Activated CD8-positive, alpha-beta memory T cell treated with anti-CD3 and anti-CD28 coated beads for 48 hours (primary cell): ENCODE measurements around the gene OTOA.
"Not testable (repeated sequence)": the region's sequence is repeated elsewhere in the genome, so short reads cannot be mapped to it uniquely, and the experiment has no call there.

Source experiments
- DNase-seq, 3 experiments: peaks; one replicate each; pipeline ENCODE4 v3.0.0-alpha.2; 2020; ENCODE audit warnings: low read depth in 2 of 3, low spot score in 2 of 3

OTOA gene

DNA sequence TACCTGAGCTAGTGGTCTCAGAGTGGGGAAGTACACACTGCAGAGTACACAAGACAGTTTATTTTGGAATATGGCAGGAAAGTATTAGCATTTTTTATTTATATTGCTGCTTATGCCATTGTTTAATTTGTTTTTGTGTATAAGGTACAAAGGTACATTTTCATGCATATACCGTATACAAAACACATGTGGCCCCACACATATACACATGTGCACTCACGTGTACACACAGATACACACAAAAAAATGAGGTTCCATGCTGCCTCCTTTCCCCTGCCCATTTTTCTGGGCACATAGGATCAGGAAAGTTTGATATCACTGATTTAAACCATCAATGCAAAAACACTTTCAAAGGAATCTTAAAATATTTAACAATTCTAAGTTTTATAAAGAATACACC lies 24.3 kb upstream of the OTOA start:
- no peak for DNase-seq

DNA sequence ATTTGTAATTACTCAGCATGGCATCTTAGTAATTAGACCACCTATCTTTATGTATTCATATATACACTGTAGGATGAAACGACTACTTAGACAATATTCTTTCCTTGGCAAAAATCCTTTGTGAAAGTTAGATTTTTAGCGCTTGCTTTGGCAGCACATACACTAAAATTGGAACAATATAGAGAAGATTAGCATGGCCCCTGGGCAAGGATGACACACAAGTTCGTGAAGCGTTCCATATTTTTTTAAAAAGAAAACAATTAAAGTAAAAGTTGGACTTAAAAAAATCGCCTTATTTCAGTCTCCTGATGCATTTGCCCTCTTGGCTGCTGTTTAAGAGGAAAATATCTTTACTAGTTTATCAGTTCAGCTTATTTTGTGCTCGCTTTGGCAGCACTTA lies 21.9 kb upstream of the OTOA start:
- no peak for DNase-seq

DNA sequence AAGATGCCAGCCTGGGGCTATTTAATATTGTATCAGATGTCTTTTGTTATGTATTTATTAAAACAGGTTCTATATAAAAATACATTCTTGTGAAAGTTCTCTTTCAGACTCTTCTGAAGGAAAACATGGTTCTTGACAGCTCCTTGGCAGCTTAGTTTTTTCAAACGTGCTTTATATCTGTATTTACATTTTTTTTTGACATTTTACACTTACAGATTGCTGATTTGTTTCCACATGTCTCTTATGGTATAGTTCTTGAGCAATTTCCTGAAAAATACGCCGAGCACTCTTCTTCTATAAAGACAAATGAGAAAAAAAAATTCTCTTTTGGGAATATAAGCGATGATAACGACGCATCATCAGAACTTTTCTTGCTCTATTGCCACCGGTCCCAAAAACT lies 20.9 kb upstream of the OTOA start:
- DNase-seq: no peak

DNA sequence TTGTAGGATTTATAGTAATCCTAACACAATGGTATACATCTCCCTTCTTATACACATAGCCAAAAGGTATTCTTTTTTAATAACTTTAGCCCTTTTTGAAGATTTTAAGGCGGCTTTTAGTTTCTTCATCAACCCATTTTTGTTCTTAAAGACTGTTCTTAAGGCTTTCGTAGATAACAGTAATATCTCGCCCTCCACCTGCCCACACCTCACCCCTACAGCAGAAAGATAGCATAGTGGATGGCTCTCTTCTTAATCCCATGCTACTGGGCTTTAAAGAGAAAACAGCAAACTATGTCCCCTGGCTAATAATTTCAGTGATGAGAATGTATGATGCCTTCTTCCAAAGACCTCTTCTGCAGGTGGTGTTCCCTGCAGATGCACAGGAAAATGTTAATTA lies 20.0 kb upstream of the OTOA start:
- DNase-seq: no peak

DNA sequence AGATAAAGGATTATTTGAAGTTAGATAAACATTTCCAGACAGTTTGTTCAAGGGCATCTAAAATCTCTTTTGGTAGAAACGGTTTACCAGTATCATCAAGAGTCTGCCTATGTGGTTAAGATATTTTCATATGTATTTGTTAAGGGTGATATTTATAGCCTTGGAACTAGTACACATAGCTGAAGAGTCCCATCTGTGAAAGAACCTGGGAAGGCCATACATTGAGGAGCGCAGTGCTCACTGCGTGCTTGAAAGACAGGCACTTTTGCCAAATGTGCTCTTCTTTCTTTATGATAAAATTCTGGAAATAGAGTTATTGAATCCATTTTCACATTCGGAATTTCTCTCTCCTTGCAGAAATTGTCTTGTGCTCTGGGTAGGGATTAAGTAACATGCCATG lies 19.1 kb upstream of the OTOA start:
- no peak for DNase-seq

DNA sequence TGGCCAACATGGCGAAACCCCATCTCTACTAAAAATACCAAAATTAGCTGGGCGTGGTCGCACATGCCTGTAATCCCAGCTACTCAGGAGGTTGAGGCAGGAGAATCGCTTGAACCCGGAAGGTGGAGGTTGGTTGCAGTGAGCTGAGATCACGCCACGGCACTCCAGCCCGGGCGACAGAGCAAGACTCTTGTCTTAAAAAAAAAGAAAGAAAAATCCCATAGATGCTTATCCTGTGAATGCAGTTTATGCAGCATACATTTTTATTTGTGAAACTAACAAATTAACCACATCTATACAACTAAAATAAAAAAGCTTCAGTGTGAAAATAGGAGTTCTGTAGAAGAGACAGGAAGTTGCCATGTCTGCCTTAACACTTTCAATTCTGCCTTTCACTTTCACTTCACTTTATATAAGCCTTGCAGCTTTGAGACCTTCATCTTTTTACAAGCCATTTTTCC lies 18.5 kb upstream of the OTOA start:
- no peak for DNase-seq

DNA sequence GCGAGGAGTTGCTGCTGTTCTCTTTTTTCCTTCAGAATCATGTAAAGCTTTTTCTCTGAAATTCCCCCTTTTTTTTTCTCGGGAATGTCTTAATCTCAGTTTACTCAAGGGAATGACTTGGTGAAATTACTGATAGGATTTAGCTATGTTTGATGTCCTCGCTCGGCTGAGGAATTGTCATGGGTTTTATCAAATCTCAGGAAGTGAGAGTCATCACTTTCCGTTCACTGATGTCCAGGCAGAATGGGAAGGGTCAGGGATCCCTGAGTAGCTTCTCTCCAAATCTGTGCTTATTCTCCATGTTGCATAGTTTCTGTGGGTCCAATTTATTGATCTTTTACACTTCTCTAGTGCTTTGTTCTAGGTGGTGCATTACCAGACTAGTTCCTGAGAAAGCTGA lies 17.7 kb upstream of the OTOA start:
- DNase-seq: no peak

DNA sequence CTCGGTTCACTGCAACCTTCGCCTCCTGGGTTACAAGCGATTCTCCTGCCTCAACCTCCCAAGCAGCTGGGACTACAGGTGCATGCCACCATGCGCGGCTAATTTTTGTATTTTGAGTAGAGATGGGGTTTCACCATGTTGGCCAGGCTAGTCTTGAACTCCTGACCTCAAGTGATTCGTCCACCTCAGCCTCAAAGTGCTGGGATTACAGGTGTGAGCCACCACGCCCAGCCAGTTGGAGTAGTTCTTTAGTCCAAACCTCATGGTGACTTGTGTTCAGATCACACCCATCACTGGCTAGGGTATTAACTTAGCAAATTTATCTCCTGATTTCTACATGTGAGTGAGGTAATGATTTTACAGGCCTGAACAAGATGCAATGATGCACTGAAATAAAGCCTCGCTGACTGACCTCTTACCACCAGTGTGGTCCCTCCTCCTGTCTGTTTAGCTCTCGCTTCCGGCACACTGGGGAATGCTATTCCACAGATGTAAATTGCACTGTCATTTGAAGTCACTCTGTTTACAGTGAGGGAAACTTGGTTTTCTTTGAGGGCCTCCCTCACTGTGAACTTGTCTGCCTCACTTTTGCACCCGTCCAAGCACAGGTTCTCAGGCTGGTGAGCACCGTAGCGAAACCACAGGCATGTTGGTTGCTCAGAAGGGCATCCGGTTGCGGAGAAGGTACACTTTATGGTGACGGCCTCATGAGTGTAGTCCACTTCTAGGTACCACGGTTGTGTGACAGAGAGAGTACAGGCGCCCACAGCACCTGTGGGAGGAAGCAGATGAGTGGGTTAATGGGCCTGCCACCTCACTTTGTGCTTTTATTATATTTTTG lies 16.8 kb upstream of the OTOA start:
- peak in 2 of 3 experiments; percentile 49 to 52 for DNase-seq

DNA sequence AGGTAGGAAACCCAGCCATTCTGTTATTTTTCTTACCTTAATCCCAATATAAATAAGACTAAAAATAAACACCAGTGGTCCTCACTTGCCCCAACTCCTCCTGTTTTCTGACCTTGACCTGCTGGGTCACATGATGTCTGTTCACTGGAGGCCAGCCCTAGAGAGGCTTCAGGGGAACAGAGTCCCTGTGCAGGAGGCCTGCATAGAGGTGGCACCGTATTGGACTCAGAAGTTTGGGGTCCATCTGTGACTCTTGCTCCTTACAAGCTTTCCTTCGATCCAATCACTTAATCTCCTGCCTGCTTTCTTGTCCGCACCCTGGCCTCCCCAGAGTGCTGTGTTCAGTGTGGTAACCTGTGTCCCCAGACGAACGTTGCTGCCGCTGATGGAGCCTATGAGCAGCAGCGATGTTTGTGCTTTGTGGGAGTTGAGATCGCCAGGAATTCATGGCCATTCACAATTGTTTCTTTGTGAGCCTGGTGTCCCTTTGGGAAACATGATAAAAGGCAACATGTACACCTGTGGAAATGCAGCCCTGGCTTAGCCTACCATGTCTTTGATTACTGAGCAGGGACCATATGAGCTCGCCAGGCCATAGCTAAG lies 16.1 kb upstream of the OTOA start:
- no peak for DNase-seq

DNA sequence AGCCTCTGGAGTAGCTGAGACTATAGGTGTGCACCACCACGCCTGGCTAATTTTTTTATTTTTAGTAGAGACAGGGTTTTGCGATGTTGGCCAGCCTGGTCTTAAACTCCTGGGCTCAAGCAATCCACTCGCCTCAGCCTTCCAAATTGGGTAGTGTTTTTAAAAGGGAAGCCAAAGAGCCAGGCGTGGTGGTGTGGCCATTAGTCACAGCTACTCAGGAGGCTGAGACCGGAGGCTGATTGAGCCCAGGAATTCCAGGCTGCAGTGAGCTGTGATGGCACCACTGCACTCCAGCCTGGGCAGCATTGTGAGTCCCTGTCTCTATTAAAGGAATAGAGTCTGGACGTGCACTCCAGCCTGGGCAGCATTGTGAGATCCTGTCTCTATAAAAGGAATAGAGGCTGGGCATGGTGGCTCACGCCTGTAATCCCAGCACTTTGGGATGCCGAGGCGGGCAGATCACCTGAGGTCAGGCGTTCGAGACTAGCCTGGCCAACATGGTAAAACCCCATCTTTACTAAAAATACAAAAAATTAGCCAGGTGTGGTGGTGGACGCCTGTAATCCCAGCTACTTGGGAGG lies 13.9 kb upstream of the OTOA start:
- not testable (repeated sequence) for DNase-seq

DNA sequence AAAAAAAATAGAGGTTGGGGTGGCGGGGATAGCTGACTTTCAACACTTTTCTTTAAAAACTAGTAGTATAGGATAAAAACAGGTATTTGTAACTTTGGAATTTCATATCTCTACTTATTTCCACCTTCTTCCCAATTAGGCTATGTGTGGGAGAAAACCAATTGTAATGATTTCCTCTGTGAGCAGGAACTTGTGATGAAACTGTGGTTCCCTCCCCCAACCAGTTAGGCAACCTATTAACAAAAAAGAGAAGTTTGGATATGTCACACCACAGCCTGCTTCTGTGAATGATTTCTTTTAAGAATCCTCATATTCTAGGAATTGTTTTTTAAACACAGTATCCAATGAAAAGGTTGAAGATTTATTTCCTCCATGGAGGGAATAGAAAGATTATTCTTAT lies 13.2 kb upstream of the OTOA start:
- no peak for DNase-seq

DNA sequence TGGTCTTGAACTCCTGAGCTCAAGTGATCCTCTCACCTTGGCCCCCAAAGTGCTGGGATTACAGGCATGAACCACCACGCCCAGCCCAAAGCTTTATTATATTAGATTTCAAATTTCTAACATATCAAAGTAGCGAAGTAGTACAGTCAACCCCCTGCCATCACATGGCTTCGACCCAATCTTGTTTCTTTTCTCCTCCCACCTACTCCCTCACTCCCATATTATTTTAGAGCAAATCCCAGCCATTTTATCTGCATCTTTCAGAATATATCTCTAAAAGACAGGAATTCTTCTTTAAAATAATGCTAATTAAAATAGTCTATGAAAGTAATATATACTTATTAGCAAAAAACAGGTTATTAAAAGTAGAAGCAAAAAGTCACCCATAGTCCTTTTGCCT lies 12.3 kb upstream of the OTOA start:
- DNase-seq: no peak

DNA sequence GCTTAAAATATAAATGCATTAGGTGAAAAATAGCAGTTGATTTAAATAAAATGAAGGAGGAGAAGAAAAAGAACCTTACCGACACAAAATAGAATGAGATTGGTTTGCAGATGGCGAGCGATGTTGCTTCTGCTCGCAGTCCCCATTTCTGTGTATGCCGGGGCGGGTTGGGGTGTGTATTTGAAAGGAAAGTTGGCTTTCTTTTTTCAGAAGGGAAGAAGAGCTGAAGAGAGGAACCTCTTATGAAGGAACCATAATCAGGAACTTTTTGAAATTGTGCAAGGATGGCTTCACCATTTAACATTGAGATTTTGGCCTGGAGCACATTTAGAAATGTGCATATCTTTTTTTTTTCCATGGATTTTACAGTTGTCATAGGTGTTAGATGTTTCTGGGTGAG lies 11.3 kb upstream of the OTOA start, which contains the start of gene IGSF6:
Gene IGSF6 (minus strand): TSS at position 156 of the 400 bp plus-strand sequence. CDS start 10 bp downstream, at position 146.
- no peak for DNase-seq

DNA sequence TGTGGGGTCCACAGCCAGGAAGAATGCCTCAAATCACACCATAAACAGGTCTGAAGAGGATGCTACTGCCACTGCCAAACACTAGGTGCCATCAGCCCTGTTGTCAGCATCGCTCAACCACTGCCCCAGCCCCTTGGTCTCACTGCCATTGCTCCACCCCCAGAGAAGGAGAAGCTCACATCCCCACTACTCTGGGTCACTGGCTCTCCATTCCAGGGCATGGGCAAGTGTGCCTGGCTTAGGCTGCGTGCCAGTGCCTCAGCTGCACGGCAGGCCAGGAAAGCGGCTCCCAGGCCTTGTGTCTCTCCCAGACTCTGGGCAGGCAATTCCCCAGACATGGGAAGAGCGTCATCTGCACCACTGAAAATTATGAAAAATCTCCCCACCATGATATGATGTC lies 10.2 kb upstream of the OTOA start:
- no peak for DNase-seq

DNA sequence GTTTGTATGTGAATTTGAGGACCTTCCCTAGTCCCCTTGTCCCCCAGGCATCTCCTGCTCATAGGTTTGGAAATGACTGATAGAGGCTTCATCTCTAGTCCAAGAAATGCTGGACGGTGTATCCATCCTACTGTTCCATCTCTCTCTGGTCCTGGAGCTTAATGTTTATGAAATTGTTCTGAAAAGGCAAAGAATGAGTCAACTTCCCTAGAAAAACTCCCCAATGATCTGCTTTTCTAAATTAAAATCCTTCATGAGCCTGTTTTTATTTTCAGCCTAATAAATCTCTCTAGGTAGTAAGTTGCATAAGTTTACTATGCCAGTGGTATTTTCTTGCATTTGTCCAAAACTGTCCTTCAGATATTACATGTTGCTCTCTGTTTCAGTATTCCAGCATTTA lies 9.3 kb upstream of the OTOA start:
- no peak for DNase-seq

DNA sequence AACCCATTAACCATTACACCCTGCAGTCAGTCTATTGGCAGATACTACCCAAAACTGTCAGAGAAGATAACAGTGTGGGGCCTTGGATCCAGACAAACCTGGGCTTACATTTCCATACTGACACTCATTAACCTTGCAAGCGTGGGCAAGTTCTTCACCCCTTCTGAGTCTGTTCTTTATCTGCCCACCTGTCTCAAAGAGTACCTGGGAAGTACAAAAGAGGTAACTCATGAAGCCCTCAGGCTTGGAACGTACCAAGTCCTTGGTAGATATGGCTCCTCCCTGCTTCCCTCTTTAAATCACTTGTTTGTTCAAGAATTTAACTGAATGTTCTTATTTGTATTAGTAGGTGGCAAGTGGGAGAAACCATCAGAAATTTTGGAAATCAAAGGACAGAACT lies 8.9 kb upstream of the OTOA start:
- no peak for DNase-seq

DNA sequence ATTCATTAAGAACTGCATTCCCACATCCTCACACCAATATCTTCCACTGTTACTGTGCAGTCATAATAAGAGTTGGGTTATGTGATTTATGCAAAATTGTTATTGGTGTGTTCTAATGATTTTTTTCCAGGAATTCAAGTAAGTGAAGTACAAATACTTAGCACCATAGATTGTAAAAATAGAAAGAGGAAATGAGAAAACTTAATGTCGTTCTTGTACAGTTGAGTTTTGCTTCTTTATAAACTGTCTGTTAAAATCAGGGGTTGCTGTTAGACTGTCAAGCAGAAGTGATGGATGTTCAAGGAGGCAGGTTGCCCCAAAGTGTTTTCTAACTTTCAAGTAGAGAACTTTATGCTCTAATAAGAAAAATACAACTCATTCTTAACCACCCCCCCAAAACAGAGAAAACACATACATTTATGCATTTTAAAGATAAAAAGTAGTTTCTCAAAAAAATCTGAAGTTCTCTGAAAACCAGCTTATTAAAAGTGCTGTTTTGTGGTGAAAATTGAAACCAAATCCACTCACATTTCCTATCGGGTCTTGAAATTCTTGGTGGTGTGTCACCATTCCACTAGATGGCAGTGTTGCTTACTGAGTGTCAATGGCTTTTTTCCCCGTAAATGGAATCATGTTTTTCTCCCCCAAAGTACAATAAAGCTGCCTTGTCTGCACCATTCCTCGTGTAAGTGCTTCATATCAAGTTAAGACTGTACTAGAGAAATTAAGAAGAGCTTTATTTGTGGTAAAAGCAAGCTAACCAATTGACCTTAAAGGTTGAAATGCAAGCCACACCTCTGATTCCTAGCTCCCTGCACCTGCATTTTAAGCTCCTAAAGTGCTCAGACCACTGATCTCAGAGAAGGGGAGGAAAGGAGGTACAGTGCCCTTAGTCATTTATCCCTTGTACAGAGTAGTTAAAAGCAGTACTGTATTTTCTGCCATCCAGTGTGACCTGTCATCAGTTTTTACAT lies 6.7 kb upstream of the OTOA start:
- DNase-seq: no peak

DNA sequence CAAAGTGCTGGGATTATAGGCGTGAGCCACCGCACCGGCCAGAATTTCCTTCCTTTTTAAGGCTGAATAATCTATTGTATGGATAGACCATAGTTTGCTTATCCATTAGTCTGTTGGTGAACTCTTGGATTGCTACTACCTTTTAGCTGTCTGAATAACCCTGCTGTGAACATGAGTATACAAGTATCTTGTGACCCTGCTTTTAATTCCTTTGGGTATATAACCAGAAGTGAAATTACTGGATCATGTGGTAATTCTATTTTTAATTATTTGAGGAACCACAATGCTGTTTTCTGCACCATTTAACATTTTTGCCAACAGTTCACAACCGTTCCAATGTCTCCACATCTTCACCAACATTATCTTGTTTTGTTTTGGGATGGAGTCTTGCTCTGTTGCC lies 4.6 kb upstream of the OTOA start:
- no peak for DNase-seq

DNA sequence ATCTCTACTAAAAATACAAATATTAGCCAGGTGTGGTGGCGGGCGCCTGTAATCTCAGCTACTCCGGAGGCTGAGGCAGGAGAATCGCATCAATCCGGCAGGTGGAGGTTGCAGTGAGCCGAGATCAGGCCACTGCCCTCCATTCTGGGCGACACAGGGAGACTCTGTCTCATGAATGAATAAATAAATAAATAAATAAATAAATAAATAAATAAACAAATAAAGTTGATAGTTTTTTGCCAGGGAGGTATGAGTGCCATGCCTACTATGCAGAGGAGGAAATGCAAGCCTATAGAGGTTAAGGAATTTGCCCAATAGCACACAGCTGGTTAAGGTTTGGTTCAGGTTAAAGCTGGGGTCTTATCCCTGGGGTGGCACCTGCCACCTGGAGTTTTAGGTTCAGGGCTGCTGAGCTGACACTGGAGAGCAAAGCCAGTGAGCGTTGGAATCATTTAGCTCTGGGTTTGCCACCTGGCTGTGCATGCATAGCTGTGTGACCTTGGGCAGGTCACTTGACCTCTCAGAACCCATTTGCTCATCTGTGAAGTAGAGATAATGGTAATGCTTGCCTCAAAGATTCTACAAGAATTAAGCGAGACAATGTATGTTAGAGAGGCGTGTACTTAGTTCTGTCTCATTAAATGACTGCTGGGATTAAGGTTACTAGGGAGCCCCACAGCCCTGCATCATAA lies 1.2 kb downstream of the OTOA start:
- DNase-seq: no peak

DNA sequence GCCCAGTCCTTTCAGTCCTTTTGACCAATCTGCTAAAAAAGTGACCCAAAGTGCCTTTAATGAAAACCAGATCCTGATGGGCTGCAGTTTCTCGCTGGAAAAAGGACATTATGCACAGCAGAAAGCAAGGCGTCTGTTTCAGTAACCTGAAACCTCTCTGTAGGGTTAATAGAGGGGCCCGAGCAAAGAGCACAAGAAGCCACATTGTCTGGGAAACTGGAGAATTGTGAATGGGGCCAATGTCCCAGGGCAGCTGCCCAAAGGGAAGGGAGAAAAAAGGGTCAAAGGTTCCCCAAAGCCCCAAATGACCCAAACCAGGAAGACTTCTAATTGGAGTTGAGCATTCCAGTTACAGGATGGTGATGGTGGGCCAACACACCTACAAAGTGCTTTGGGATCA lies 3.0 kb downstream of the OTOA start:
- no peak for DNase-seq

DNA sequence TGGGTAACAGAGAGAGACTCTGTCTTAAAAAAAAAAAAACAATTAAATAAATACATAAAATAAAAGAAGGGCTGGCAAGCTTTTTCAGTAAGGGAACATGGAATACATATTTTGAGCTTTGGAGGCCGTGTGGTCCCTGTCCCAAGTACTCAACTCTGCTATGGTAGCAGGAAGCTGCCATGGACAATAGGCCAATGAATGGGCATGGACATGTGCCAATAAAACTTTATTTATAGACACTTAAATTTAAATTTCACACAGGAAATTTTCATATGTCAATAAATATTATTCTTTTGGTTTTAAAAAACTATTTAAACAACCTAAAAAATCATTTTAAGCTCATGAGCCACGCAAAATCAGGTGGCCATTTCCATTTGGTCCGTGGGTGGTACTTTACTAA lies 3.8 kb downstream of the OTOA start:
- no peak for DNase-seq
